GM12878 (cell line): ENCODE measurements around the gene PHF2. TPM values are rescaled to one million over a fixed set of nuclear protein-coding genes. Genes with fewer than 3 reads are reported as not detected.

Source experiments
- ATAC-seq: fragments of 200-7000 bp; cut with Tn5 transposase; 3 replicates; pipeline ENCODE4 v1.9.1; 2020; ENCODE audit warnings: mild to moderate bottlenecking, moderate library complexity
- BruUV-seq: library from RNA; stranded (reverse); fragments of 400-500 nt; replicated peaks from 2 replicates; lab custom pipeline; 2021; lab: Mats Ljungman, UMichigan
- CTCF ChIA-PET: fragments of 300-600 bp; sonication (Branson Sonifier 250); formaldehyde crosslinking; extraction: SDS; loops from one replicate; lab custom pipeline; 2021; ENCODE audit warnings: inconsistent platforms; lab: Yijun Ruan, JAX
- POLR2A ChIA-PET: fragments of 350-600 bp; formaldehyde crosslinking; extraction: SDS; loops from one replicate; lab custom pipeline; 2021; ENCODE audit warnings: inconsistent platforms; lab: Charles Lee
- RAD21 ChIA-PET: fragments of 300-600 bp; sonication (Branson Sonifier 250); formaldehyde crosslinking; loops from one replicate; lab custom pipeline; 2023; ENCODE audit warnings: antibody characterized with exemption; ENCODE audit not compliant: unreplicated experiment; lab: Charles Lee
- SMC1A ChIA-PET: fragments of 300-600 bp; sonication (Branson Sonifier 250); formaldehyde crosslinking; loops from one replicate; lab custom pipeline; 2023; ENCODE audit not compliant: unreplicated experiment, uncharacterized antibody; lab: Charles Lee
- DNase-seq: peaks from one replicate; pipeline ENCODE4 v3.0.0-alpha.2; 2011; ENCODE audit warnings: low read depth, low spot score
- FAIRE-seq: peaks from 3 replicates; lab custom pipeline; 2011; peaks lifted over from hg19 to GRCh38; lab: Jason Lieb, UNC
- H2AFZ ChIP-seq: 2 replicates; pipeline ENCODE4 v1.6.0; 2011; ENCODE audit warnings: low read depth, low read length, control low read depth; ENCODE audit not compliant: control insufficient read depth
- H3K27ac ChIP-seq: 2 replicates; pipeline ENCODE4 v1.5.1; 2011; ENCODE audit warnings: control low read depth; ENCODE audit not compliant: control insufficient read depth, insufficient read depth
- H3K27me3 ChIP-seq, 2 experiments: replicated peaks in 1 of 2; 2 replicates each; pipeline versions ENCODE4 v1.6.0 to v1.6.1; 2011; ENCODE audit warnings: low read length in 1 of 2; ENCODE audit not compliant: control insufficient read depth in 2 of 2, insufficient read depth in 2 of 2
- H3K36me3 ChIP-seq, 2 experiments: 2 replicates each; pipeline ENCODE4 v1.5.1; 2011; ENCODE audit warnings: low read length in 1 of 2; ENCODE audit not compliant: control insufficient read depth in 2 of 2, insufficient read depth in 2 of 2
- H3K4me1 ChIP-seq: 2 replicates; pipeline ENCODE4 v1.6.1; 2011; ENCODE audit warnings: mild to moderate bottlenecking, low read length, moderate library complexity, mixed read lengths; ENCODE audit not compliant: control insufficient read depth, insufficient read depth
- H3K4me2 ChIP-seq: 2 replicates; pipeline ENCODE4 v1.6.0; 2011; ENCODE audit warnings: control low read depth; ENCODE audit not compliant: control insufficient read depth, insufficient read depth
- H3K4me3 ChIP-seq: fragments of 200-600 bp; sonication (generic); 2 replicates; pipeline ENCODE4 v1.5.1; 2016
- H3K79me2 ChIP-seq: 2 replicates; pipeline ENCODE4 v1.6.0; 2011; ENCODE audit warnings: low read length; ENCODE audit not compliant: control insufficient read depth, insufficient read depth
- H3K9ac ChIP-seq: 2 replicates; pipeline ENCODE4 v1.8.0; 2011; ENCODE audit warnings: low read length, control low read depth, mixed read lengths; ENCODE audit not compliant: control insufficient read depth, insufficient read depth
- H3K9me3 ChIP-seq: replicated peaks from 3 replicates; pipeline ENCODE4 v1.5.1; 2011; ENCODE audit warnings: mild to moderate bottlenecking, low read length; ENCODE audit not compliant: control insufficient read depth, insufficient read depth
- H4K20me1 ChIP-seq: 2 replicates; pipeline ENCODE4 v1.6.0; 2011; ENCODE audit not compliant: control insufficient read depth, insufficient read depth
- BMI1 ChIP-seq: fragments of 450-650 bp; IDR thresholded peaks from 2 replicates; pipeline ENCODE4 v1.6.1; 2016; ENCODE audit warnings: mild to moderate bottlenecking, moderate library complexity, borderline replicate concordance
- FOS ChIP-seq: IDR thresholded peaks from 3 replicates; pipeline ENCODE4 v1.6.1; 2011; ENCODE audit warnings: borderline replicate concordance; ENCODE audit not compliant: insufficient read length; ENCODE audit errors: extremely low read depth
- NBN ChIP-seq: fragments of 450-650 bp; IDR thresholded peaks from 2 replicates; pipeline ENCODE4 v1.6.1; 2016
- NFYB ChIP-seq: IDR thresholded peaks from 2 replicates; pipeline ENCODE4 v1.6.1; 2011; ENCODE audit warnings: low read depth, mild to moderate bottlenecking, low read length, improper control_type of control experiment, moderate library complexity; ENCODE audit not compliant: insufficient read depth
- NRF1 ChIP-seq: conservative IDR thresholded peaks from 2 replicates; pipeline ENCODE4 v1.6.1; 2011; ENCODE audit warnings: mild to moderate bottlenecking, low read depth, low read length, improper control_type of control experiment
- RBBP5 ChIP-seq: fragments of 200-600 bp; sonication (generic); conservative IDR thresholded peaks from 2 replicates; pipeline ENCODE4 v1.6.1; 2016
- SIN3A ChIP-seq: IDR thresholded peaks from 2 replicates; pipeline ENCODE4 v1.6.1; 2012; ENCODE audit warnings: low read depth, low read length, improper control_type of control experiment
- WGBS: methylation state at CpG from one replicate; pipeline ENCODE4 v1.1.6; 2016; ENCODE audit warnings: low lambda C conversion rate; ENCODE audit not compliant: insufficient replicate concordance, insufficient coverage; ENCODE audit errors: missing lambda C conversion rate; 5-methylcytosine and 5-hydroxymethylcytosine counted together
- in situ Hi-C: fragments of 300-500 bp; cut with MboI; formaldehyde crosslinking; loops from 9 replicates; pipeline ENCODE4 v1.14.3; 2018; ENCODE audit warnings: mixed read lengths
- intact Hi-C: fragments of 100-400 bp; cut with micrococcal nuclease; formaldehyde crosslinking; loops from one replicate; pipeline ENCODE4 v1.14.2; 2022; ENCODE audit not compliant: unreplicated experiment
- polyA plus RNA-seq, 11 experiments: library from polyadenylated mRNA; depleted of rRNA in 4 of 11; unstranded in 6 of 11; stranded (reverse) in 5 of 11; fragments of >200 nt; fragmentation: Nextera tagmentation in 4 of 11; fragmentation: Illumina TruSeq in 1 of 11; extraction: Ambion mirVana in 4 of 11; extraction: Trizol in 1 of 11; gene quantifications; 1 replicate in 1 of 11; 2 replicates in 10 of 11; pipeline versions ENCODE4 v1.2.1 to v1.2.3, GENCODE V29; 2011 to 2016; ENCODE audit warnings: inconsistent platforms in 2 of 11, missing spikeins in 2 of 11, low read depth in 1 of 11
- total RNA-seq, 4 experiments: library from RNA; depleted of rRNA in 3 of 4; stranded (reverse); fragments of >200 nt in 3 of 4; fragmentation: Illumina TruSeq in 1 of 4; extraction: Trizol in 1 of 4; gene quantifications; 2 replicates each; pipeline versions ENCODE4 v1.2.1 to v1.2.3, GENCODE V29; 2013 to 2021
- TF ChIP-seq, protein P1 (sequence below), 3 experiments: IDR thresholded peaks in 2 of 3; conservative IDR thresholded peaks in 1 of 3; 2 replicates each; pipeline ENCODE4 v1.5.1; 2011; ENCODE audit warnings: low read depth in 3 of 3, low read length in 3 of 3, mild to moderate bottlenecking in 3 of 3, control low read depth in 2 of 3, moderate library complexity in 2 of 3, inconsistent platforms in 1 of 3, mixed read lengths in 1 of 3; ENCODE audit not compliant: control insufficient read depth in 2 of 3, insufficient read depth in 1 of 3; ENCODE audit errors: extremely low read depth in 1 of 3
- TF ChIP-seq, protein P2 (sequence below): IDR thresholded peaks from 2 replicates; pipeline ENCODE4 v1.6.1; 2011; ENCODE audit warnings: borderline replicate concordance, low read depth, mild to moderate bottlenecking, moderate library complexity, mixed read lengths, low read length; ENCODE audit not compliant: insufficient read depth; ENCODE audit errors: extremely low read length

PHF2 gene
- total and polyA plus RNA-seq, 10 of the 15 experiments (the other 5 are each of a cell fraction or from before 2014, with no cell fraction given), result 0.34 to 13.3 (median 5.5) TPM

DNA sequence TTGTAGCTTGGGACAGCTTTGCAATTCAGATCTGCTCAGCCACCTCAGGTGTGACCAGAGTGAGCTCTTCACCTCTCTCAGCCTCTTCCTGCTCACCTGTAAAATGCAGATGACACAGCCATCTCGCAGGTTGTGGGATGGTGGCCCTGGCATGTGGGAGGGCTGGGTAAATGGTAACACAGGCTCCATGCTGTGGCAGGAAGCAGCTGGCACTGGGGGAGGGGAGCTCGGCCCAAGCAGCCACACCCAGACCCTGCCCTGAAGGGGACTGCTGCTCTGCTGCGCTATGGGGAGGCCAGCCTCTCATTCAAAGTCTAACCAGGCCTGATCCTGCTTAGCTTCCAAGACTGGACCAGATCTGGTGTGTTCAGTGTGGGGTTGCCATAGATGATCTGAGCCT is 24.1 kb downstream of the PHF2 start:
- in situ Hi-C loops (no loop called here), intact Hi-C loops (no loop called here)
- Histone ChIP-seq H3K4me3 (no peak overlapping the region), H3K4me2 (no peak overlapping the region), H3K27me3 (no peaks in the 10 kb centered on the region), H3K9ac (no peak overlapping the region), H3K4me1 (peaks cover 3% of the 10 kb centered on the region; the same call in 1 of the 2 replicates), H3K79me2 (no peaks in the 10 kb centered on the region), H2AFZ (no peak overlapping the region), H3K9me3 (no peaks in the 10 kb centered on the region; the same call in 2 of the 3 replicates), H3K27ac (no peak overlapping the region), H3K36me3 (no peaks in the 10 kb centered on the region; a peak in 1 of 4 replicates), H4K20me1 (no peaks in the 10 kb centered on the region)
- peak; percentile 48 for ATAC-seq
- no peak for TF ChIP-seq NBN
- TF ChIP-seq BMI1, result no peak
- no peak for TF ChIP-seq NFYB
- TF ChIP-seq RBBP5, result no peak
- TF ChIP-seq, protein P1, sequence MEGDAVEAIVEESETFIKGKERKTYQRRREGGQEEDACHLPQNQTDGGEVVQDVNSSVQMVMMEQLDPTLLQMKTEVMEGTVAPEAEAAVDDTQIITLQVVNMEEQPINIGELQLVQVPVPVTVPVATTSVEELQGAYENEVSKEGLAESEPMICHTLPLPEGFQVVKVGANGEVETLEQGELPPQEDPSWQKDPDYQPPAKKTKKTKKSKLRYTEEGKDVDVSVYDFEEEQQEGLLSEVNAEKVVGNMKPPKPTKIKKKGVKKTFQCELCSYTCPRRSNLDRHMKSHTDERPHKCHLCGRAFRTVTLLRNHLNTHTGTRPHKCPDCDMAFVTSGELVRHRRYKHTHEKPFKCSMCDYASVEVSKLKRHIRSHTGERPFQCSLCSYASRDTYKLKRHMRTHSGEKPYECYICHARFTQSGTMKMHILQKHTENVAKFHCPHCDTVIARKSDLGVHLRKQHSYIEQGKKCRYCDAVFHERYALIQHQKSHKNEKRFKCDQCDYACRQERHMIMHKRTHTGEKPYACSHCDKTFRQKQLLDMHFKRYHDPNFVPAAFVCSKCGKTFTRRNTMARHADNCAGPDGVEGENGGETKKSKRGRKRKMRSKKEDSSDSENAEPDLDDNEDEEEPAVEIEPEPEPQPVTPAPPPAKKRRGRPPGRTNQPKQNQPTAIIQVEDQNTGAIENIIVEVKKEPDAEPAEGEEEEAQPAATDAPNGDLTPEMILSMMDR (IDR thresholded peaks at IDR 0.05 in 2 of 3, conservative IDR thresholded peaks at IDR 0.05 in 1 of 3; ENCODE audit: control insufficient read depth in 2 of 3, extremely low read depth in 1 of 3, insufficient read depth in 1 of 3, low read depth in 3 of 3, low read length in 3 of 3), result no peak
- no peak for TF ChIP-seq FOS
- no peak for TF ChIP-seq SIN3A
- TF ChIP-seq, protein P2, sequence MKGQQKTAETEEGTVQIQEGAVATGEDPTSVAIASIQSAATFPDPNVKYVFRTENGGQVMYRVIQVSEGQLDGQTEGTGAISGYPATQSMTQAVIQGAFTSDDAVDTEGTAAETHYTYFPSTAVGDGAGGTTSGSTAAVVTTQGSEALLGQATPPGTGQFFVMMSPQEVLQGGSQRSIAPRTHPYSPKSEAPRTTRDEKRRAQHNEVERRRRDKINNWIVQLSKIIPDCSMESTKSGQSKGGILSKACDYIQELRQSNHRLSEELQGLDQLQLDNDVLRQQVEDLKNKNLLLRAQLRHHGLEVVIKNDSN, result no peak
- TF ChIP-seq NRF1, result no peak
- SMC1A ChIA-PET, result interaction anchor here (1.6 kb wide), 1 partner anchor 20 kb away, joined by 4 read pairs; no protein-coding TSS in a partner anchor
- 41% methylated on average over 3 of the region's 3 CpGs for WGBS
- FAIRE-seq, result no peak
- RAD21 ChIA-PET, result no interaction called here
- CTCF ChIA-PET, result interaction anchor here (0.6 kb wide), 1 partner anchor 595 kb away, joined by 3 read pairs; no protein-coding TSS in a partner anchor
- no TSS peak for BruUV-seq
- DNase-seq, result no peak
- POLR2A ChIA-PET, result no interaction called here
